ENCODE results near the gene NMT1.
A peak's percentile ranks its signal among the peaks of the same experiment; 100 is the strongest.

The NMT1 gene

GRCh38 chr17:45096926-45097325 lies 35.8 kb downstream of the NMT1 start:
- no peak for TF ChIP-seq CTCF (IDR thresholded peaks at IDR 0.05; ENCODE audit: extremely low read depth, insufficient read depth, missing control alignments)
- in situ Hi-C loops (cut with MboI; ENCODE audit: low pct_unique_long_range_greater_than_20kb, low sequenced_read_pairs, unreplicated experiment) = no loop called here
- DNase-seq (ENCODE audit: low spot score) = no peak

GRCh38 chr17:45098081-45098868 lies 37.2 kb downstream of the NMT1 start:
- no peak for DNase-seq (ENCODE audit: low spot score)
- in situ Hi-C loops (cut with MboI; ENCODE audit: low pct_unique_long_range_greater_than_20kb, low sequenced_read_pairs, unreplicated experiment) = no loop called here
- no peak for TF ChIP-seq CTCF (IDR thresholded peaks at IDR 0.05; ENCODE audit: extremely low read depth, insufficient read depth, missing control alignments)

GRCh38 chr17:45098869-45099616 lies 37.9 kb downstream of the NMT1 start:
- in situ Hi-C loops (cut with MboI; ENCODE audit: low pct_unique_long_range_greater_than_20kb, low sequenced_read_pairs, unreplicated experiment) = no loop called here
- DNase-seq (ENCODE audit: low spot score) = peak; percentile 89
- TF ChIP-seq CTCF (IDR thresholded peaks at IDR 0.05; ENCODE audit: extremely low read depth, insufficient read depth, missing control alignments) = peak; percentile 91

GRCh38 chr17:45101546-45101882 lies 40.4 kb downstream of the NMT1 start:
- TF ChIP-seq CTCF (IDR thresholded peaks at IDR 0.05; ENCODE audit: extremely low read depth, insufficient read depth, missing control alignments) = no peak
- DNase-seq (ENCODE audit: low spot score) = no peak
- in situ Hi-C loops (cut with MboI; ENCODE audit: low pct_unique_long_range_greater_than_20kb, low sequenced_read_pairs, unreplicated experiment) = no loop called here

GRCh38 chr17:45101883-45102811 lies 41.0 kb downstream of the NMT1 start:
- no peak for DNase-seq (ENCODE audit: low spot score)
- TF ChIP-seq CTCF (IDR thresholded peaks at IDR 0.05; ENCODE audit: extremely low read depth, insufficient read depth, missing control alignments) = no peak
- in situ Hi-C loops (cut with MboI; ENCODE audit: low pct_unique_long_range_greater_than_20kb, low sequenced_read_pairs, unreplicated experiment) = no loop called here

GRCh38 chr17:45102856-45103255 lies 41.7 kb downstream of the NMT1 start:
- no peak for TF ChIP-seq CTCF (IDR thresholded peaks at IDR 0.05; ENCODE audit: extremely low read depth, insufficient read depth, missing control alignments)
- in situ Hi-C loops (cut with MboI; ENCODE audit: low pct_unique_long_range_greater_than_20kb, low sequenced_read_pairs, unreplicated experiment) = no loop called here
- DNase-seq (ENCODE audit: low spot score) = no peak

All from GM13977 (cell line).